ENCODE measurements around the gene PCGF3.

DNA sequence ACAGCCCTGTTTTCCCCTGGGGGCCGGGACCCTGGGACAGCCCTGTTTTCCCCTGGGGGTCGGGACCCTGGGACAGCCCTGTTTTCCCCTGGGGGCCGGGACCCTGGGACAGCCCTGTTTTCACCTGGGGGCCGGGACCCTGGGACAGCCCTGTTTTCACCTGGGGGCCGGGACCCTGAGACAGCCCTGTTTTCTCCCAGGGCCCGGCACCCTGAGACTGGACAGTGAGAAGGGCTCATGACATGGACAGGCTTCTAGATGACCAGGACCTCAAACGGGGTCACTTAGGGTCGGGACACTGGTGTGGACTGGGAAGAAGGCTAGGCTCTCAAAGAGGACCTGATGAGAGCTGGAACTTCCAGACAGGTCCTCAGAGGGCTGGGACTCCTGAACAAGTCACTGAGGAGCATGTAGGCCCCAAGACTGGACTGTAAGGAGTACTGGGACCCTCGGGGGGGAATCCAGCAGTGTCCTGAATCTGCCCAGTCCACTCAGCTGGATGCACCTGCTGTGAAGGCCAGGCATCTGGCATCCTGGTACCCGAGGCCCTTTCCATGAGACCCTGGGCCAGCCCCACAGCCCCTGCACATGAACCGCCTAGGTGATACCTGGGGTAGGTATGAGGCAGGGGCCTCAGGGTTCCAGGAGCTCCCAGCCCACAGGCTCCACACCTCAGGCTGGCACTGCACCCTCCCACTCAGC lies 2.4 kb downstream of the PCGF3 start:
- TF ChIP-seq POLR2A (IDR thresholded peaks at IDR 0.05) = no peak
- TF ChIP-seq, protein P1, sequence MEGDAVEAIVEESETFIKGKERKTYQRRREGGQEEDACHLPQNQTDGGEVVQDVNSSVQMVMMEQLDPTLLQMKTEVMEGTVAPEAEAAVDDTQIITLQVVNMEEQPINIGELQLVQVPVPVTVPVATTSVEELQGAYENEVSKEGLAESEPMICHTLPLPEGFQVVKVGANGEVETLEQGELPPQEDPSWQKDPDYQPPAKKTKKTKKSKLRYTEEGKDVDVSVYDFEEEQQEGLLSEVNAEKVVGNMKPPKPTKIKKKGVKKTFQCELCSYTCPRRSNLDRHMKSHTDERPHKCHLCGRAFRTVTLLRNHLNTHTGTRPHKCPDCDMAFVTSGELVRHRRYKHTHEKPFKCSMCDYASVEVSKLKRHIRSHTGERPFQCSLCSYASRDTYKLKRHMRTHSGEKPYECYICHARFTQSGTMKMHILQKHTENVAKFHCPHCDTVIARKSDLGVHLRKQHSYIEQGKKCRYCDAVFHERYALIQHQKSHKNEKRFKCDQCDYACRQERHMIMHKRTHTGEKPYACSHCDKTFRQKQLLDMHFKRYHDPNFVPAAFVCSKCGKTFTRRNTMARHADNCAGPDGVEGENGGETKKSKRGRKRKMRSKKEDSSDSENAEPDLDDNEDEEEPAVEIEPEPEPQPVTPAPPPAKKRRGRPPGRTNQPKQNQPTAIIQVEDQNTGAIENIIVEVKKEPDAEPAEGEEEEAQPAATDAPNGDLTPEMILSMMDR (IDR thresholded peaks at IDR 0.05 in 4 of 5, conservative IDR thresholded peaks at IDR 0.05 in 1 of 5) = no peak

Data from gastrocnemius medialis (tissue), 4 donors.